ENCODE measurements around the gene TRAF4. TPM values are rescaled to one million over a fixed set of nuclear protein-coding genes. Genes with fewer than 3 reads are reported as not detected.

The TRAF4 gene
- 51.8 and 69.0 TPM in 2 replicates for total RNA-seq (2014; rRNA removed; shearing (Covaris generic))

DNA sequence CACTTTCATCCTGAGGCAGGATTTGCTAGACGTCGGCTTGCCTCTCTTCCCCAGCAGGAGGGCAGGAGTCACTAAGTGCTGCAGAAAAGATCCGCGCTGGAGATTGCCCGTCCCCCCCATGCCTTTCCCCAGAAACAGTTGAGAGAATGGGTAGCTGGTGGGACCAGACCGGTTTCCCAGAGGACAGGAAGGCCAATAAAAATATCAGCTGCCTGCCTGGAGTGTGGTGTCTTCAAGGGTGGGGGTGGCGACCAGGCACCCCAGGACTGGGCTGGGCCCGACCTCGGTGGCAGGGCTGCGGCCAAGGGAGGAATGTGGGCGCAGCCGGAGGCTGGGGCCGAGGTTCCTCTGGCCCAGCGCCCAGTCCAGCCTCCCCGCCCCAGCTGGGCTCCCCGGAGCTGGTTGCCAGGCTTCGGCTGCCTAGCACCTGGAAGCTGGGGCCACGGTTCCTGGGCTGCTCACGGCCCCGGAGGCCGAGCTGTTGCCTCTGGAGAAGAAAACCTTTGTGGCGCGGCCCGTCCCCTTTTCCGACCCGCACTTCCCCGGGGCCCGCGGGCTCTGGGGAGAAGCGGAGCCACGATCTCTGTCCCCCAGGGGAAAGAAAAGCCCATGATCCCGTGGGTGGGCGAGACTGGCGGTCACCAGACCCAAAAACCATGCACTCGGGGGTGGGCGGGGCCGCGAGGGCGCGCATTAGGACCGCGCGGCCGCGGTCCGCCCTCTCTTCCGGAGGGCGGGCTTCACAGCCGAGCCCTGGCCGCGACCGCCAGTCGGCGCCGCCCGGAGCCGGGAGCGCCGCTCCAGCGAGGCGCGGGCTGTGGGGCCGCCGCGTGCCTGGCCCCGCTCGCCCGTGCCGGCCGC, at the start of gene TRAF4:
Gene TRAF4 (plus strand): TSS at position 769 of the 861 bp plus-strand sequence. CDS start 102 bp downstream, outside the sequence.
- peak; percentile 78 for DNase-seq (ENCODE audit: low spot score)
- in situ Hi-C loops (cut with HindIII; ENCODE audit: low sequenced_read_pairs) = no loop called here

DNA sequence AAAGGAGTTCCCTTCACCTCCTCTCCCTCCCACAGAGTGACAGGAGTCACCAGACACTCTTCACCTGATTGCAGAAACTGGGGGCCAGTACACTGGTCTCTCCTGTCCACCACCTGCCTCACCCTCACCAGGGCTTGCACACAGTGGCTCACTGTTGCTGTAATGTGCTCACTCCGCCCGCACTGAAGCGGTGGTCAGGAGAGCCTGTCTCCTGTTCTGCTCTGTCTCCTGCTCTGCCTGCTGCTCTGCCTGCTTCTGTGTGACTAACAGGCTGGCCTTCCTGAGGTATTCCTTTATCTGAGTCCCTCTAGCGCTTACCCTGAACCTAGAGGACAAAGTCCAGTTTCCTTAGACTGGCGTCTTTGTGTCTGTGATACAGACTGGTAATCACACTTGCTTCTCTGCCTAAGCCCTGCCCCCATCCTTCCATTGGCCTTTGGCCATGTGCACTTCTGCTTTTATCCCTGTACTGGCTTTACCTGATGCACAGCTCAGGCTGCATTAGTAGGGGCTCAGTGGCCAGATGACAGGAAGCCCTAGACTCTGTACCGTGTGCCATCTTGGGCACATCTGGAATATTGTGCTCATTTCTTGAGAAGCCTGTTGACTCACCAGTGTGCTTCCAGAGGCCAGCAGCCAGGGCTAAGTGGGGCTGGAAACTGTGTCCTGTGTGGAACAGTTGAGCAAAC, 45.4 kb upstream of the TRAF4 start:
- in situ Hi-C loops (cut with HindIII; ENCODE audit: low sequenced_read_pairs) = no loop called here
- DNase-seq (ENCODE audit: low spot score) = no peak

GRCh38 chr17:28700278-28700677, 43.5 kb upstream of the TRAF4 start:
- DNase-seq (ENCODE audit: low spot score) = no peak
- in situ Hi-C loops (cut with HindIII; ENCODE audit: low sequenced_read_pairs) = no loop called here

DNA sequence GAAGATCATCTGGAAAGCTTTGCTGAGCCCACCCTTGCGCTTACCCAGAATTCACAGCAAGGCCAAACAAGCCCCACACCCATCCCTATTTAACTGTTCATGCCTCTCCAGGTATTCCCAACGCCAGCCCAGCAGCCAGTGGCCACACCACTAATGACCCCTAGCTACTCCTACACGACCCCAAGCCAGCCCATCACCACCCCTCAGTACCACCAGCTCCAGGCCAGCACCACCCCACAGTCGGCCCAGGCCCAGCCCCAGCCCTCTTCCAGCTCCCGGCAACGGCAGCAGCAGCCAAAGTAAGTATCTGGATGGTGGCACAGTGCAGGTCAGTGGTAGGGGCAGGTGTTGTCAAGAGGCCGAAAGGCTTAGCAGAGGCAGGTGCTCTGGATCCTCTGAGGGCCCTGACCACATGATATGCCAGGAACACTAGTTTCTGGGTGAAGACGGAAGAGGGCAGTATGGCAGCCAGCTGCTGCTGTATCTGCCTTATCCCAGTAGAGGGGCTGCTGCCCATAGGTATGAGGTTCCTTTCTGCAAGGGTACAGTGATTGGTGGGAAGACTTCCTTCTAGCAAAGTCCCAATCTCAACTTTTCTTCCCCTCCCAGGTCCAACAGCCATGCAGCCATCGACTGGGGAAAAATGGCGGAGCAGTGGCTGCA, 42.9 kb upstream of the TRAF4 start:
- in situ Hi-C loops (cut with HindIII; ENCODE audit: low sequenced_read_pairs) = no loop called here
- DNase-seq (ENCODE audit: low spot score) = no peak

DNA sequence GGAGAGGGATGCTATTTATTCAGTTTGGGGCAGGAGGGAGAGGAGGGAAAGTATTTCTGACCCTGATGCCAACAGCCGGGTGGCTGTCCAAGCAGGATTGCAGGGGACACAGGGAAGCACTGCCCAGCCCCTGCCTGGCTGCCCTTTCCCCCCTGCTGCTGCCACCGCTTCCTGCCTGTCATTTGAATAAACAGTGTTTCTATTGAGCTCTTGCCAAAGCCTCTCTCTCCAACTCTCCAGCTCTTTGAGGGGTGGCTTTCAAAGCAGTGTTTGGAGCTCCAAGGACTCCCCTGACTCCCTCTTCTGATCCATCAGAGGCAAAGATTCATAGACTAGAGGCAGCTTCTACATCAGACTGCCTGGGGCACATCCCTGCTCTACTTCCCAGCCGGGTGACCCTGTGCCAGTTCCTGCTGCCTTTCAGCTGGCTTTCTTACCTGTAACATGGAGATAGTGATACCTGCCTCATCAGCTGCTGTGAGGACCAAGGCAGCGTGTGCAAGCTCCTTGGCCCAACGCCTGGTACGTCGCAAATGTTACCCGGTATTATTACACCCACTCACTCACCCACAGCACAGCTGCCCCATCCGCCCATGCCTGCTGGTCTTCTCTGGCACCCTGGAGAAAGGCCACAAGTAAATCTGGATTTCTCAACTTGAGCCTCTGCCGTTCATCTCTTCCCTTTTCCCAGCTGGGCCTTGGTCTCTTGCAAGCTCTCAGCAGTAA, 41.6 kb upstream of the TRAF4 start:
- in situ Hi-C loops (cut with HindIII; ENCODE audit: low sequenced_read_pairs) = no loop called here
- peak; percentile 41 for DNase-seq (ENCODE audit: low spot score)

- DNase-seq (ENCODE audit: low spot score) = no peak
- in situ Hi-C loops (cut with HindIII; ENCODE audit: low sequenced_read_pairs) = no loop called here
Measured at GRCh38 chr17:28702752-28703150, 41.1 kb upstream of the TRAF4 start.

DNA sequence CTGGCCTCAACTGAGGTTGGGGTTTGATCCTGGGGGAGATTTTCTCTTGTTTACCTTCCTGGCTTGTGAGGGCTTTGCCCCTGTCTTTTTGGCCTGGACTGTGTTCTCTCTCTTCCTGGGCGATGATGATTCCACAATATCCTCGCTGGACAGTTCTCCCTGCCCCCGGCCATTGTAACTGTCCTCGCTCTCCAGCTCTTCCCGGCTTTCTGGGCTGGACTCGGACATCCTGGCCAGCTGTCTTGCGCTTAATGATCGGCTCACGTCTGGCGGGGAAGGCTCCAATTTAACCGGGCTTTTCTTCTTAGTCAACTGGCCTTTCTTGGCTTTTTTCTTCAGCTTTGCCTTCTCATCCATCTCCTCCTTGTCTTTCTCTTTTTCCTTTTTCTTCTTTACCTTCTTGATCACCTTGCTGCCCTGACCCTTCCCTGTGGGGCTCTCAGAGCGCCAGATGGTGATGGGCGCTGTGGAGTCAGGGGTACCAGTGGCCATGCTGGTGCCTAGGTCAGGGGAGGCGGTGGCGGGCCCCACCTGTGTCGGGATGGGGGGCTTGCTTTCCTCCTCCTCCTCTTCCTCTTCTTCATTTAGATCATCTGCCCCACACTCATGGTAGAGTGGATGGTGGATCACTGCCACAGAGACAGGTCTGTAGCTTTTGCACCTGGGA, 40.1 kb upstream of the TRAF4 start:
- in situ Hi-C loops (cut with HindIII; ENCODE audit: low sequenced_read_pairs) = no loop called here
- no peak for DNase-seq (ENCODE audit: low spot score)

GRCh38 chr17:28704219-28704858, 39.5 kb upstream of the TRAF4 start:
- in situ Hi-C loops (cut with HindIII; ENCODE audit: low sequenced_read_pairs) = no loop called here
- no peak for DNase-seq (ENCODE audit: low spot score)

DNA sequence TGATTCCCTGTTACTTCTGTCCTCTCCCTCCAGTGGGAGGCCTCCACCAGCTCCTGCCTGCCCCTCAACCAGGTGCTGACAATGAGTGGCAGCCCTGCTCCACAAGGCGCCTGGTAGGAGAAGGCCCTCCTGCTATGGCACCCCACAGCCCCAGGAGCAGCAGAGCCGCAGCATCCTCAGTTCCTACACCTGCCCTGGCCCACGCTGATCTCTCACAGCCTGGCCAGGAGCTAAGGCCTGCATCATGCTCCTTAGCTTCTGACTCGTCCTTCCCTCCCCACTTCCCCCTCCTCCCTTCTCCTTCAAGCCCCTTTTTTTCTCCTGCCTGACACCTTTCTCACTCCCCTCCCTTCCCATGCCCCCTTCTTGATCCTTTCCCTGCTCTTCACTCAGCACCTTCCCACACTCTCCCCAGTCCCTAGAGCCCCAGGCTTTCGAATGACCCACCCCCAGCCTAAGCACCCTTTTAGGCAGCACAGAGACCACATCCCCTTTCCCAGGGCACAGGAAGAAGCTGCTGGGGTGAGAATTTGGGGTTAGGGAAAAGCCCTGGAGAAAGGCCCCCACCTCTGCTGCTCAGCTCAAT, 38.6 kb upstream of the TRAF4 start:
- in situ Hi-C loops (cut with HindIII; ENCODE audit: low sequenced_read_pairs) = no loop called here
- no peak for DNase-seq (ENCODE audit: low spot score)

DNA sequence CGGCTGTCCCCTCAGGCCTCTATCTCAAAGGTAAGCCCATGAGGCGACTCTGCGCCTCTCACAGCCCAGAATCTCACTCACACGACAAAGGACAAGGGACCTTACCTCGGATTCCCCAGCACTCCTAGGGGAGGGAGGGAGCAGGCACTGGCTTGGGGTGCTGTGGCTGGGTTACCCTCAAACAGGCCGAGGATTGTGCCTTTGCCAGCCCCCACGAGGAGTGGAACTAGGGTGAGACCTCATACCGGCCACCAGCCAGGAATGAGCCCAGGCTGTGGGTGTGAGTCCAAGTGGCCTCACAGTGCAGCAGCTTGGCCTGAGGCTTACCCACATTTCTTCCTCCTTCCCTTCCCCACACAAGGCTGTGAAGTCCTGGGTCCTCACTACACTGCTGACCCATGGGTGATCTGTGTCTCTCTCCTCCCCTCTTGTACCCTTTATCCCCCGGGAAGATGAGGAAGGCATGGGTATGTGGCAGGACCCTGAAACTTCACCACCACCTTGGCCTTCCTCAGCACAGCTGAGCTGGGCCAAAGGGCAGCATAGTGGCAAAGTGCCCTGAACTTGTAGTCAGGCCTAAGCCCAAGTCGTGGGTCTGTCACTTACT, 38.0 kb upstream of the TRAF4 start:
- in situ Hi-C loops (cut with HindIII; ENCODE audit: low sequenced_read_pairs) = no loop called here
- DNase-seq (ENCODE audit: low spot score) = no peak

- in situ Hi-C loops (cut with HindIII; ENCODE audit: low sequenced_read_pairs) = no loop called here
- no peak for DNase-seq (ENCODE audit: low spot score)
Measured at GRCh38 chr17:28706471-28707338, 37.1 kb upstream of the TRAF4 start.

DNA sequence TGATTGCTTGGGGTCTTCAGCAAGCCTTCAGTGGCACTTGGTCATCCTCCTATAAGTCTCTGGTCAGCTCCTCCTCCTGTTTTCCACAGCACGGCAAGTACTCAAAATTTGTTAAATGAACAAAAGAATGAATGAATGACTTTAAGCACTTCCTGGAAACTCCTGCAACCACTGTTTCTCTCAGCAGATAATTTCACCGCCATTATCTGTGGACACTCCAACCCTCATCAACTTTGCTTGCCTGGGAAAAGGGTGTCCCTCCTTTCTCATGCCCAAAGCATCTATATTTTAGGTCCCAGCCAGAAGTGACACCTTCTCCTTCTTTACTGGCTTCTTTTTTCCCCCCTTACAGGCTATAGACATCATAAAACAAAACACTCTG, 36.5 kb upstream of the TRAF4 start:
- no peak for DNase-seq (ENCODE audit: low spot score)
- in situ Hi-C loops (cut with HindIII; ENCODE audit: low sequenced_read_pairs) = no loop called here

DNA sequence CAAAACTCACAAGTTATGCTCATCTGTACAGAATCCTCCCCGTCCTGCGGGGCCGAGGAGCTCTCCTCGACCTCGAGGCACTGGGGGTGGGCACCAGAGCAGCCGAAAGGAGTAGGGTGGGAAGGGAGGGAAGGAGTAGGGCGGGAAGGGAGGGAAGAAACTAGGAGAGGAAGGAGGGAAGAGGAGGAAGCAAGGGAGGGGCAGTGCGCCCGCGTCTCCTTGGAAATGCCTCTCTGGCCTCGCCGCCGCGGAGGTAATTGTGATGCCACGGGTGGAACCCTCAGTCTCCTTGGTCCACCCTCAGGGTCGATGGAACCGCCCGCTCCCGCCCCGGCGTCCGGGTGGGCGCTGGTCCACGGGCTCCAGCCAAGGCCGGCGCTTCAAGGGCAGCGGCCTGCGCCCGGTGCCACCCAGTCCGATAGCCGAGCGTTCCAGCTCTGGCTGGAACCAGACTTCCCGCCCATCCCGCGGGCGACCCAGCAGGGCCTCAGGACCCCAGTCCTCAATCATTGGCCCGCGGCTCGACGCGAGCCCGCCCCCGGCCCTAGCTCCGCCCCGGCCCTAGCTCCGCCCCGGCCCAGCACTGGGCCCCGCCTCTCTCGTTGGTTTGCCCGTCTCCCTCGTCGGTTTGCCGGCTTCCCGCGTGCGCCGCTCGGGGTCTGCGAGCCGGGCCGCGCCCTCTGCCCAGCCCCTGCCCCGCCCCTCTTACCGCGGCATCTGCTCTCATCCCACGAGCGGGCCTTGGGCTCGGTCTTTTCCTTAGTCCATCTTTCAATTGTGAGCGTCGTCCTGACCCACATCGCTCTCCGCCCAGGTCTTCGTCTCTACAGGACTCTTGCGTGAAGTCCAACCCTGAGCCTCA, 32.7 kb upstream of the TRAF4 start:
- in situ Hi-C loops (cut with HindIII; ENCODE audit: low sequenced_read_pairs) = no loop called here
- DNase-seq (ENCODE audit: low spot score) = peak; percentile 84

DNA sequence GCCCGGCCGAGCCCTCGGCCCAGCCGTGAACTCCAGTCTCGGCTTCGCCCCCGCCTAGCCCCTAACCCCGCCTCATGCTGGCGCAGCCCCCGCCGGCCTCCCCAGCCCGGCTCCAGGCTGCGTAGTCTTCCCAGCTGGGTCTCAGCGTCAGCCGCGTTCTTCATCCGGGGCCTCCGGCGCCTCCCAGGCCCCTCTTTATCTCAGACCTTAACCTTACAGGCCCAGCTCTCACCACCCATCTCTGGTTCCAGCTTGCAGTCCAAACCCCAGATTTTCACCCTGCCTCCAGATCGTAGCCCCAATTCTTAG, 32.1 kb upstream of the TRAF4 start, which contains the start of gene PROCA1:
Gene PROCA1 (minus strand): TSS at position 166 of the 309 bp plus-strand sequence. CDS start 228 bp downstream, outside the sequence.
- in situ Hi-C loops (cut with HindIII; ENCODE audit: low sequenced_read_pairs) = no loop called here
- DNase-seq (ENCODE audit: low spot score) = no peak

- DNase-seq (ENCODE audit: low spot score) = no peak
- in situ Hi-C loops (cut with HindIII; ENCODE audit: low sequenced_read_pairs) = no loop called here
Measured at GRCh38 chr17:28712032-28712704, 31.6 kb upstream of the TRAF4 start.
